ENCODE results near the gene ITPK1. TPM values are rescaled to one million over a fixed set of nuclear protein-coding genes. Genes with fewer than 3 reads are reported as not detected.

The ITPK1 gene
- total RNA-seq, 2 experiments from 2014 or later: 78.5 to 83.5 TPM

- CTCF ChIA-PET: interaction anchor here (0.7 to 1.4 kb wide), 2 partner anchors 17 to 119 kb away, joined by 3 read pairs; no protein-coding TSS in a partner anchor
- no peaks in the 10 kb centered on the region for H3K9me3 Mint-ChIP-seq
- DNase-seq (peak; percentile 20), ATAC-seq (peak; percentile 56)
- POLR2A ChIA-PET: no interaction called here
- no peaks in the 10 kb centered on the region for H3K27me3 Mint-ChIP-seq
- intact Hi-C loops (cut with micrococcal nuclease): no loop called here
- H3K27ac Mint-ChIP-seq: peak overlapping the region; percentile 71
- no peak overlapping the region for H3K4me3 Mint-ChIP-seq
- H3K4me1 Mint-ChIP-seq (ENCODE audit: low read depth): peaks cover 32% of the 10 kb centered on the region
- H3K36me3 Mint-ChIP-seq (ENCODE audit: low read depth): peaks cover 1% of the 10 kb centered on the region
- TF ChIP-seq CTCF (IDR thresholded peaks at IDR 0.05): no peak
Measured at GRCh38 chr14:93012951-93013719, 102.6 kb downstream of the ITPK1 start.

GRCh38 chr14:93012506-93012905 is 103.2 kb downstream of the ITPK1 start:
- H3K36me3 Mint-ChIP-seq (ENCODE audit: low read depth): peaks cover 4% of the 10 kb centered on the region
- CTCF ChIA-PET: interaction anchor here (0.5 to 1.4 kb wide), 3 partner anchors 16 to 120 kb away, joined by 3 read pairs; no protein-coding TSS in a partner anchor

GRCh38 chr14:93011650-93012325 is 103.9 kb downstream of the ITPK1 start:
- Mint-ChIP-seq H3K4me3 (no peak overlapping the region), H3K27me3 (no peaks in the 10 kb centered on the region), H3K27ac (no peak overlapping the region), H3K36me3 (ENCODE audit: low read depth) (peaks cover 4% of the 10 kb centered on the region), H3K9me3 (no peaks in the 10 kb centered on the region), H3K4me1 (ENCODE audit: low read depth) (peaks cover 32% of the 10 kb centered on the region)
- POLR2A ChIA-PET: interaction anchor here (0.6 kb wide), 1 partner anchor 10 kb away, joined by 3 read pairs; no protein-coding TSS in a partner anchor
- ATAC-seq (no peak), DNase-seq (no peak)
- no peak for TF ChIP-seq CTCF (IDR thresholded peaks at IDR 0.05)
- intact Hi-C loops (cut with micrococcal nuclease): no loop called here
- CTCF ChIA-PET: interaction anchor here (0.5 to 1.0 kb wide), 3 partner anchors 16 to 94 kb away, joined by 3 read pairs; no protein-coding TSS in a partner anchor

More at GRCh38 chr14:93012506-93012905, 103.2 kb downstream of the ITPK1 start:
- no peak overlapping the region for H3K27ac Mint-ChIP-seq
- TF ChIP-seq CTCF (IDR thresholded peaks at IDR 0.05): no peak
- DNase-seq (no peak), ATAC-seq (no peak)
- H3K27me3 Mint-ChIP-seq: no peaks in the 10 kb centered on the region
- POLR2A ChIA-PET: no interaction called here
- no peaks in the 10 kb centered on the region for H3K9me3 Mint-ChIP-seq
- intact Hi-C loops (cut with micrococcal nuclease): no loop called here
- H3K4me3 Mint-ChIP-seq: no peak overlapping the region
- peaks cover 32% of the 10 kb centered on the region for H3K4me1 Mint-ChIP-seq (ENCODE audit: low read depth)

GRCh38 chr14:93011141-93011529 is 104.6 kb downstream of the ITPK1 start:
- no peaks in the 10 kb centered on the region for H3K27me3 Mint-ChIP-seq
- ChIA-PET POLR2A (interaction anchor here (0.6 kb wide), 1 partner anchor 10 kb away, joined by 3 read pairs; no protein-coding TSS in a partner anchor), CTCF (interaction anchor here (1.0 kb wide), 1 partner anchor 24 kb away, joined by 3 read pairs; no protein-coding TSS in a partner anchor)
- TF ChIP-seq CTCF (IDR thresholded peaks at IDR 0.05): no peak
- H3K4me3 Mint-ChIP-seq: no peak overlapping the region
- H3K27ac Mint-ChIP-seq: no peak overlapping the region
- no peak for DNase-seq
- peaks cover 4% of the 10 kb centered on the region for H3K36me3 Mint-ChIP-seq (ENCODE audit: low read depth)
- peaks cover 32% of the 10 kb centered on the region for H3K4me1 Mint-ChIP-seq (ENCODE audit: low read depth)
- no peak for ATAC-seq
- no peaks in the 10 kb centered on the region for H3K9me3 Mint-ChIP-seq
- intact Hi-C loops (cut with micrococcal nuclease): no loop called here
